ENCODE results near the gene C16orf86.

The C16orf86 gene

DNA sequence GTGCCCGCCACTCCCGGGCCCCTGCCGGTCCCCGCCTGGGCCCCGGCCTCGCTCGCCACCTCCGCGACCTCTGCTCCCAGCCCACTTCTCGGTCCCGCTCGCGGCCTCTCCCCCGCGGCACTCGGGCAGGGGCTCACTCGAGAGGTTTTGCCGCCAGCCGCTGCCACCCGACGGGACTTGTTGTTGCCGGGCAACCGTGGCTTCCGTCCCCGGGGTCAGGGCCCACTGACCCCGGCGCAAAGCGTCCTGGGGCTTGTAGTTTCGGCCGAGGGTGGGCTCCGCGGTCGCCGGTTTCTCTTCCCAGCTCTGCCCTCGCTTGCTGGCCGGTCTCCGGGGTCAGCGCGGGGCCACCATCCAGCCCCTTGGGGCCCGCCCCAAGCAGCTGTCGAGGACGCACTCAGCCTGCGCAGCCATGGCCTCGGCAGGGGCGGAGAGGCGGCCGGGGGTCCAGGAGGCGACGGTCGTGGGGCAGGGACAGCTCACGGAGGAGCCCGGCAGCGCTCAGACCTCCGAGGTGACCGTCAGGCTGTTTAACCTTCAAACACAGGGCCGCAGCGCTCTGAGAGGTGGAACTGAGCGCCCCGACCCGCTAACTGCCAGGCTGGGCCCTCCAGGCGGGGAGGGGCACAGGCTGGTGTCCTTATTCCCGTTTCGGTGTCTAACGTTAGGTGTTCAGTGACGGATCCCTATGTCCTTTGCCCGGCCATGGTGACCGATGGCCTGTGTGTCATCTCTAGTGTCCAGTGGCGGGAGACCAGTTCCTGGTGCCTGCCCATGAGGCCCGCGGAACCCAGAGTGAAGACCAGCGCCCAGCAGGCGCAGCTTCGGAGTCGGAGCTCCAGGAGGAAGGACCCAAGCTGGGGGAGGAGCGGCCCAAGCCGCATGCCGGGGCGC, at the start of gene C16orf86, which contains the start of gene ENKD1:
C16orf86 (plus strand) TSS at position 256 of the 894 bp plus-strand sequence; CDS start at position 413, 157 bp downstream.
ENKD1 (minus strand) TSS at position 192 of the 894 bp plus-strand sequence. CDS start 308 bp downstream, outside the sequence.
- DNase-seq = no peak

GRCh38 chr16:67628216-67628615, 38.4 kb upstream of the C16orf86 start:
- DNase-seq = no peak

GRCh38 chr16:67632415-67633172, 34.0 kb upstream of the C16orf86 start:
- DNase-seq = no peak

DNA sequence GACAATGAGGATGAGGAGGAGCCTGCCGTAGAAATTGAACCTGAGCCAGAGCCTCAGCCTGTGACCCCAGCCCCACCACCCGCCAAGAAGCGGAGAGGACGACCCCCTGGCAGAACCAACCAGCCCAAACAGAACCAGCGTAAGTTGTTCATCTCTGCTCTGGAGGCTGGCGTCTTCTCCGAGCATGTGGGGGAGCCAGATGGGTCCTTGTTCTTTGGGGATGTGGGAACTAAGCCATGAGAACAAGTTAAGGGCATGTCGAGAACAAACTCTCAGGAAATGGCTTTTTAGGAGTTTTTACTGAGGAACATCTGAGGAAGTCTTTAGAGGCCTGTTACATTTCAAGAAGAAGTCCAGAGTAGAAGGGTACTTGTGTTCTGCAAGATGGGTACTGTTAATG, 29.9 kb upstream of the C16orf86 start:
- no peak for DNase-seq

- no peak for DNase-seq
Measured at GRCh38 chr16:67637625-67638024, 29.0 kb upstream of the C16orf86 start.

DNA sequence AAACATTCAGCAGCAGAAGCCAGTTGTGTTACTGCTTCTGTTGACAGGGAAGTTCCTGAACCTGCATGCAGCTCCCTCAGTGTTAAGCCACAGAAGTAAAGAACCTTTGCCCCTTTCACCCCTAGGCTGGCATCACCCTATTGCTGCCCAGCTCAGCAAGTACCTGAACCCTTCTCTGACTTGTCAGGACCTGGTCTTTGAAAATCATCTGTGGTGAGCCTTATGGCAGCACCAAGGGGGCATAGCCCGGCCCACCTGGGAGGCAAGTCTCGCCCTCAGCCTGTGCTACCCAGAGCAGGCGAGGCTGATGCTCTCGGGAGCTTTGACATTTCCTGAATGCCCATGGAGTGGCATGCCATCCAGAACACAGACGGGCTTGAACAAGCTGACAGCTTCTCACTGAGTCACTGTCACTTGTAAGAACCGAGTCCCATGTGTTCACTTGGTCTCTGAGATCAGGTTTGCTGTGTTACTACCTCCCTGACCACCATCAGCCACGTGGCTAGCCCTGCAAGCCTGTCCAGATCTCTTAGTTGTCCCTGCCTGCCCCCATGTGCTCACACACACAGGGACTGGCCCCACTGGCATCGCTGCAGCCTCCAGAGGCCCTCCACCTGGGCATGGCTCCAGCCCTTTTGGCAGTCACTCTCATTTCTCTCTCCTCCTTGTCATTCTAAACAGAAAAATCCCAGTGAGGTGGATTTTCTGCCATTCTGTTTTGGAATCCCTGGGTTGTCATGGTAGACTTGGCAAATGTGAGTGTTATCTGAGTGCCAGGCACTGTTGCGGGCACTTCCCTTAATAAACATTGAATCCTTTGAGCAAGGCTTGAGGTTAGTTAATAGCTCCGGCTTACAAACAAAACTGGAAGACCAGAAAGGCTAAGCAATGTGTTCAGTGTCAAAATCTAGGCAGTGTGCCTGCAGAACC, 24.6 kb upstream of the C16orf86 start:
- no peak for DNase-seq

DNA sequence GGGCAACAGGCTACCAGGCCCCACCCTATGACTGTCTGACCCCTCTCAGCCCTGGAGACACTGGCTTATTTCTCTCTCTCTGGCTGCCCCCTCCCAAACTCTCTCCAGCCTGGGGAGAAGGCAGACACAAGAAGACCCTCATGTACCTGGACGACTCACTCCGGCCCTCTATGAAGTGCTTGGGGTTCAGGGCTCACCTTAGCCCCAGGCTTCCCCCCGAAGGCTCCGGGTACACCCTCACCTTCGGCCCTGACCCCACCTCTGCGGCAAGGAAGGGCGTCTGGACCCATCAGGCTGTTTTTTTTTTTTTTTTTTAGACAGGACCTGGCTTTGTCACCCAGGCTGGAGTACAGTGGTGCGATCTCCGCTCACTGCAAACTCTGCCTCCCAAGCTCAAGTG, 22.6 kb upstream of the C16orf86 start:
- no peak for DNase-seq

GRCh38 chr16:67645397-67646121, 21.1 kb upstream of the C16orf86 start:
- DNase-seq = no peak

DNA sequence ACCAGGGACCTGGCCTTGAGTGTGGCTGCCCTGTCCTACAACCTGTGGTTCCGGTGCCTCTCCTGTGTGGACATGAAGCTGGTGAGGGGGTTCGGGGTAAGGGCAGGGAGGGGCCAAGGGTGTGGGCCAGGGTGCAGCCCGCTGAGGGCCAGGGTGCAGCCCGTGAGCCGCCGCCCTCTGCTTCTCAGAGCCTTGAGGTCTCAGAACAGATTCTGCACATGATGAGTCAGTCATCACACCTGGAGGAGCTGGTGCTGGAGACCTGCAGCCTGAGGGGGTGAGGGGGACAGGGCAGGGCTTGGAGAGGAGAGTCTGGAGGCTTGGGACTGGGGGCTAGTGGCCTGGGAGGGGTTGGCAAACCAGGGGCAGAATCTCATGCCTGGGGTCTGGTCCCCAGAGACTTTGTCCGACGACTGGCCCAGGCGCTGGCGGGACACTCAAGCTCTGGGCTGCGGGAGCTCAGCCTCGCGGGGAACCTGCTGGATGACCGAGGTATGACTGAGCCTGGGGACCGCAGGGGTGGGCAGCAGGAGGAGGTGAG, 19.4 kb upstream of the C16orf86 start:
- no peak for DNase-seq

DNA sequence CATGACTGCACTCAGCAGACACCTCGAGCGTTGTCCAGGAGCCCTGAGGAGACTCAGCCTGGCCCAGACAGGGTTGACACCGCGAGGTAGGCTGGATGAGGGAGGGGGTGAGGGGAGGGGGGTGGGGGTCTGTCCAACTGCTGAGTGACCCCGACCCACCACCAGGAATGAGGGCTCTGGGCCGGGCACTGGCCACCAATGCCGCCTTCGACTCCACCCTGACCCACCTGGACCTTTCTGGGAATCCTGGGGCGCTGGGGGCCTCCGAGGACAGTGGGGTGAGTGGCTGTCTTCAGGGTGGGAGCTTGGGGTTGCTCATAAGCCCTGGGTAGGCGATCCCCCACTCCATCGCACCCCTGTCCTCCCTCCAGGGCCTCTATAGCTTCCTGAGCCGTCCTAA, 18.9 kb upstream of the C16orf86 start:
- no peak for DNase-seq

GRCh38 chr16:67648088-67648763, 18.4 kb upstream of the C16orf86 start:
- DNase-seq = no peak

DNA sequence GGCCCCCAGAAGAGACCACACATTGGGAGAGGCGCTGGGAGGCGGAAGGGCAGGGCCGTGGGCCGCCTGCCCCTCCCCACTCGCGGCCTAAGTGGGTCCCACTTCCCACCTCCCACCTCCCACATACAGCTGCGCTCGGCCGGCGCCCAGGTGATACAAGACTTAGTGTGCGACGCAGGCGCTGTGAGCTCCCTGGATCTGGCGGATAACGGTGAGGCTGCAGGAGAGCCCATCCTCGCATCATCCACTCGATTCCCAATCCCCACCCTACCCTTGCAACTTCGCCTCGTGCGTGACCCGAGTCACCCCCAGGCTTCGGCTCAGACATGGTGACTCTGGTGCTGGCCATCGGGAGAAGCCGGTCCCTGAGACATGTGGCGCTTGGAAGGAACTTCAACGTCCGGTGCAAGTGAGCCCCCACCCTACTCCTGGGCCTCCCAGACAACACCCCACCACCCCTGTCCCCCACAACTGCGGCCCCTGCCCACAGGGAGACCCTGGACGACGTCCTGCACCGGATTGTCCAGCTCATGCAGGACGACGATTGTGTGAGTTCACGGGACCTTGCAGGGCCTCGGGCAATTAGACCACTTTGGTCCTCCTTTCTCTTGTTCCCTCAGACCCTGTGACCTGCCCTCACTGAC, 17.7 kb upstream of the C16orf86 start:
- no peak for DNase-seq

DNA sequence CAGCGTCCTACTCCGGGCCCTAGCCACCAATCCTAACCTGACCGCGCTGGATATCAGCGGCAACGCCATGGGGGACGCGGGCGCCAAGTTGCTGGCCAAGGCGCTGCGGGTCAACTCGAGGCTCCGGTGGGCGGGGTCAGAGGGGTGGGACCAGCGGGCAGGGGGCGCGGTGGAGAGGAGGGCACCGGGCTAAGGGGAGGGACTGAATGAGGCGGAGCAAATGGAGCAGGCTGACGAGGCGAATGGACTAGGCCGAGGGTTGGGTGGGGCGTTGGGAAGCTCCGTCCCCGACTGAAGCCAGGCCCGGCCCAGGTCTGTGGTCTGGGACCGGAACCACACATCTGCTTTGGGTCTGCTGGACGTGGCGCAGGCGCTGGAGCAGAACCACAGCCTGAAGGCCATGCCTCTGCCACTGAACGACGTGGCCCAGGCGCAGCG, 17.1 kb upstream of the C16orf86 start:
- no peak for DNase-seq

- no peak for DNase-seq
Measured at GRCh38 chr16:67650023-67650422, 16.6 kb upstream of the C16orf86 start.

GRCh38 chr16:67651039-67651438, 15.6 kb upstream of the C16orf86 start:
- DNase-seq = no peak

DNA sequence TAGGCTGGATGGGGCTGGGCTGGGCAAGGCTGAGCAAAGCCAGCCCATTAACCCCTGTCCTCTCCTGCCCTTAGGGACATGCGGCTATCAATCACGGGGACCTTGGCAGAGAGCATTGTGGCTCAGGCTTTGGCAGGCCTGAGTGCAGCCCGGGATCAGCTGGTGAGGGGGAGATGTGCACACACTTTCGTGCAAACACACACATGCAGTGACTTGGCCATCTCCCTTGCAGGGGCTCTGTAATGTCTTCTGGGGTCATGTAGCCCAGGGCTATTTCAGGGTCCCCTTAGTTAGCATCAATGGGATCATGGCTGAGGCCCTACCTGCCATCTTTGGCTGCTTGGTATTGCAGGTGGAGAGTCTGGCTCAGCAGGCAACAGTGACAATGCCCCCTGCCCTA, 14.8 kb upstream of the C16orf86 start:
- DNase-seq = no peak

DNA sequence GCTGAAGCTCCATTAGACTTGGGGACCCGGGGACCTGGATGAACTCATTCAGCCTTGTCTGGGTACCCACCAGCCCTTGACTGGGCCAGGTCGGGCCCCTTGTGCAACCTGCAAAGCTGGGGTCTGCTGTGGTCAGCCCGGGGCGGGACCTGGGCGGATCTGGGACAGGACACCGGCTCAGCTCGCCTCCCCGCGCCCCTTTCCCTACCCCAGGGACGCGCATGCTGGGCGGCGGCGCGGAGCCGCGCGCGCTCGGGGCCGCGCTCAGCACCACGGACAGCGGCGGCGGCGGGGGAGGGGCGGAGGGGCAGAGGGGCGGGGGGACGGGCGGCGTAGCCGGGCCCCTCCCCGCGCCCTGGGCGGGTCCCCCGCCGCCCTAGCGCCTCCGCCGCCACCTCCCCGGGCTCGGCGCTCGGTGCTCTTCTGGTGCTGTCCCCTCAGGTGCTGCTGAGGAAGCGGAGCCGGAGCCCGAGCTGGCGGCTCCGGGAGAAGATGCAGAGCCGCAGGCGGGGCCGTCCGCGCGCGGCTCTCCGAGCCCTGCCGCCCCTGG, 14.0 kb upstream of the C16orf86 start:
- DNase-seq = no peak

DNA sequence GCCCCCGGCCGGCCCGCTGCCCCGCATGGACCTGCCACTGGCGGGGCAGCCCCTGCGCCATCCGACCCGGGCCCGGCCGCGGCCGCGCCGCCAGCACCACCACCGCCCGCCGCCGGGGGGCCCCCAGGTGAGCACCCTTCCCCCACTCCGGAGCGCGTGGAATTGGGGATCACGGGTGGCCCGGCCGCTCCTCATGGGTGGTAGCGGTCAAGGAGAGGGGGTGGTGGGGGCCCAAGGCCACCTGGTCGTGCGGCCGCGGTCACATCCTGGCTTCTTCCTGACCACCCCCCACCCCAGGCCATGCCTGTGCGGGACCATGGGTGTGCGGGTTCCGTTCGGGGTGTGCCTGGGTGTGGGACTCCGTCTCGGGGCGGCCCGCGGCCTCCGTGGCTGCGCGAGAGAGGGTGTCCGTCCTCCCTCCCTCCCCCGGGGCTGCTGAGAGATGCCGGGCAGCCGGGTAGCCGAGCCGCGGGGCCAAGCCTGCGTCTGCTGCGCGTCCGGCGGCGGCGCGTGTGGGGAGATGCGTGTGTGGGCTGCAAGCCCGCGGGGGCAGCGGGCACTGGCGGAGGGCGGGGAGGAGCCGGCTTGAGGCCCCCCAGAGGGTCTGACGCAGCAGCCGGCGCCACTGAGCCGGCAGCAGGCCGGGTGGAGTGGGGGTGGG, 13.4 kb upstream of the C16orf86 start:
- no peak for DNase-seq

- DNase-seq = no peak
Measured at GRCh38 chr16:67653789-67654402, 12.7 kb upstream of the C16orf86 start.

All from amniotic stem cell (primary cell).